ELF-1 (cell line): ENCODE results near the gene RBM17.
"Not testable (repeated sequence)": the region's sequence is repeated elsewhere in the genome, so short reads cannot be mapped to it uniquely, and the experiment has no call there.

Source experiments
- DNase-seq: peaks from one replicate; pipeline ENCODE4 v3.0.0-alpha.2; 2016; ENCODE audit warnings: low read depth, low spot score

Gene RBM17

DNA sequence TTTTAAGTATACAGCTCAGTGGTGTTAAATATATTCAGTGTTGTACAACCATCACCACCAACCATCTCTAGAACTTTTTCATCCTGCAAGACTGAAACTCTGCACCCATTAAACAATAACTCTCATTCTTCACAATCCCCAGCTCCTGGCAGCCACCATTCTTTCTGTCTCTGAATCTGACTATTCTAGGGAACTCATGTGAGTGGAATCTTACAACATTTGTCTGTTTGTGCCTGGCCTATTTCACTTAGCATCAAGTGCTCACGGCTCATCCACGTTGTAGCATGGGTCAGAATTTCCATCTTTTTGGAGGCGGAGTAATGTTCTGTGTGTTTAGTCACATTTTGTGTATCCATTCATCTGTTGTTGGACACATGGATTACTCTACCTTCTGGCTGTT, 73.1 kb downstream of the RBM17 start:
- DNase-seq: no peak

DNA sequence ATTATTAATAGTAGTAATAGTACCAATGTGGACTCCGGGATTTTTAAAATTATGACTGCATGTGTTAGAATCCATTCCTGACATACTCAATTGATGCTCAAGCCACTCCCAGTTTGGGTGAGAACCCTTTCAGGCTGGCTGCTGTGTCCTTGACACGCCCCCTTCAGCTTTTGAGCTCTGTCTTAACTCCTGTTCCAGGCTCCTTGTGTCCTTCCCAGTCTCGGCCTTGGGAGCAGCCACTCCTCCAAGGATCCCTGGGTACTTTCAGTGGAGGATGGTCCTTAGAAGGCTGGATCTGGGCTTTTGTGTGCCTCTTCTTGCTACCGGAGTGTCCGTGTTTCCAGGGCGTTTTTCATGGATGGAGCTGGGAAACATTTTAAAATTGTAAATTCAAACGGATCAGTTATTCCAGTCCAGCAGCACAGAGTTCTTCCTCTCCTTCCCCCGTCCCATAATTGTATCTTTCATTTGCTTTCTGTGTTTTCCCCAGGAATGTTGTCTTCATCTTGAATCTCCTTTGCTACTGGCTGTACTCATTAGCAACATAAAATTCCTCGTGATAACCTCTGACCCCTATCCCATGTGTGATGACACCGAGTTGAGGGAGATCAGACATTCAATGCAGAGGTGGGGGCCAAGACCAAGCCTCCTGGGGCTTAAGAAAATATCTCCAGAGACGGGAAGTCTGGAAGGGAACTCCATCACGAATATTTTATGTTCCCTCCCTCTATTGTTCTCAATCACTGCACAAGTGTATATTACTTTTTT, 73.9 kb downstream of the RBM17 start:
- DNase-seq: peak; percentile 78

DNA sequence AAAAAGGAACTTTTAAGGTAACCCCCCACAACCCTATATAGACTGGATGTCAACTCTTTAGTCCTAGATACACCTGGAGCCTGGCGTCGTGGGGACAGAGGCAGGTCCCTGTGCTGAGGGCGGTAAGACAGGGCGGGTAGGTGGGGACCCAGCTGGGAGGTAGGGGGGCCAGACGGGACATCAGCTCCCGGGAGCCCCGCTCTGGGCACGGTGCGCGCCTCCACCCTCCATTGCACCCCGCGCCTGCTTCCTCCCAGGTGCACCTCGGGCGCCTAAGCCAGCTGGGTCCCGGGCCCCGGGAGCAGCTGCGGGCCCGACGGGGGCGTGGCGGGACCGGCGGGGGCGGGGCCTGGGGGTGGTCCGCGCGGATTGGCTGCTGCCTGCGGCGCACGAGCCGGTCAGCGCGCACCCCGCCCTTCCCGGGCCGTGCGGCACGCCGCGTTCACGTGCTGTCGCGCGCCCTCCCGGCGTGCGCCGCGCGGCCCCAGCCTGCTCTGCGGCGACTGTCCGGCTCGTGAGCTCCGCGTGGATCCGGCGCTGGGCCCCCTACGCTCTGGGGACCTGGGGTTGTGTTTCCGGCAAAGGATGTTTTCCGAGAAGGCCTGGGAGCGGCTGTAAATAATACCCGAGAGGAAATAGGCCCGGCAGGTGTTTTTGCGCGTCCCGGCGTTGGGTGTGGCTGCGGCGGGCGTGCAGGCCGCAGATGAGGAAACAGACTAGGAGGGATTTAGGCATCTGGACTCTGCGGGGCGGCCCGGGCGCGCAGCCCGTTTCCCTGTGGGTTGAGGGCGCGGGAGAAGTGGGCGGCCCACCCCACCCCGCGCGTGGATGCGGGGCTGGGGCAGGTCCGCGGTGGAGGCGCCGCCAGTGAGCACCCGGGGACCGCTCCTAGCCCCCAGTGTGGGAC, 74.8 kb downstream of the RBM17 start:
- peak; percentile 79 for DNase-seq

DNA sequence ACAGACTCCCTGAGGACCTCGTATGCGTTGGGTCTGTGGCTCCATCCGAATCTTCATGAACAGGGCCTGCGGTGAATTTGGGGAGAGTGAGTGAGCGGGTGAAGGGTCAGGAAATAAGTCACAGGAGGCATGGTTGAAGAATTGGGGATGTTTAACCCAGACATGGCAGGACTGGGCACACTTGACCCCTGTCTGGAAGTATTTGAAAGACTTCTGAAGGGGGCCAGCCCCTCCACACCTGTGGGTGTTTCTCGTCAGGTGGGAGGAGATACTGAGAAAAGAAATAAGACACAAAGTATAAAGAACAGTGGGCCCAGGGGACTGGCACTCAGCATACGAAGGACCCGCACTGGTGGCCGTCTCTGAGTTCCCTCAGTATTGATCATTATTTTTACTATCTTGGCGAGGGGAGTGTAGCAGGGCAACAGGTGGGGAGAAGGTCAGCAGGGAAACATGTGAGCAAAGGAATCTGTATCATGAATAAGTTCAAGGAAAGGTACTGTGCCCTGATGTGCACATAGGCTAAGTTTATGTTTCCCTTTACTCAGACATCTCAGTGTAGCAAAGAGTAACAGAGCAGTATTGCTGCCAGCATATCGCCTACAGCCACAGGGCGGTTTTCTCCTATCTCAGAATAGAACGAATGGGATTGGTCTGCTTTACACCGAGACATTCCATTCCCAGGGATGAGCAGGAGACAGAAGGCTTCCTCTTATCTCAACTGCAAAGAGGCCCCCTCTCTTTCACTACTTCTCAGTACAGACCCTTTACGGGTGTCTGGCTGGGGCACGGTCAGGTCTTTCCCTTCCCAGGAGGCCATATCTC, 75.6 kb downstream of the RBM17 start:
- peak; percentile 72 for DNase-seq

DNA sequence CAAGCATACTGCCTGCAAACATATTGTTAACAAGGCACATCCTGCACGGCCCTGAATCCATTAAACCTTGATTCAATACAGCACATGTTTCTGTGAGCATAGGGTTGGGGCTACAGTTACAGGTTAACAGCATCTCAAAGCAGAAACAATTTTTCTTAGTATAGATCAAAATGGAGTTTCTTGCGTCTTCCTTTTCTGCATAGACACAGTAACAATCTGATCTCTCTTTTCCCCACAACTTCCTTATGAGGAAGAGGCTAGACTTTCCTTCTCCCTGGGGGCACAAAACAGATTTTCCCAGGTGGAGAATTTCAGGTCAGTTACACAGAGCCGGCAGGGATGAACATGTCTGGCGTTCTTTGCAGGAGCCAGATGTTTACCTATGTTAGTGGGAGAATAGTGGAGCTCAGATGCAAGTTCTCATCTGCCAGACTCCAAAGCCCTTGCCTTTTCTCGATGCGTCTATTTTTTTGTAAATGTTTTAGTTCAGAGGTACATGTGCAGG, 76.4 kb downstream of the RBM17 start:
- peak; percentile 52 for DNase-seq

DNA sequence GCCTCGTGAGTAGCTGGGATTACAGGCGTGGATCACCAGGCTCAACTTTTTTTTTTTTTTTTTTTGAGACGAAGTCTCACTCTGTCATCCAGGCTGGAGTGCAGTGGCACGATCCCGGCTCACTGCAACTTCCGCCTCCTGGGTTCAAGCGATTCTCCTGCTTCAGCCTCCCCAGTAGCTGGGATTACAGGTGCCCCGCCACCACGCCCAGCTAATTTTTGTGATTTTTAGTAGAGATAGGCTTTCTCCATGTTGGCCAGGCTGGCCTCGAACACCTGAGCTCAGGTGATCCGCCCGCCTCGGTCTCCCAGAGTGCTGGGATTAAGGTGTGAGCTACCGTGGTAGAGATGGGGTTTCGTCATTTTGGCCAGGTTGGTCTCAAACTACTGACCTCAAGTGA, 77.1 kb downstream of the RBM17 start:
- not testable (repeated sequence) for DNase-seq
